ENCODE results near the gene METAP2.

The METAP2 gene

DNA sequence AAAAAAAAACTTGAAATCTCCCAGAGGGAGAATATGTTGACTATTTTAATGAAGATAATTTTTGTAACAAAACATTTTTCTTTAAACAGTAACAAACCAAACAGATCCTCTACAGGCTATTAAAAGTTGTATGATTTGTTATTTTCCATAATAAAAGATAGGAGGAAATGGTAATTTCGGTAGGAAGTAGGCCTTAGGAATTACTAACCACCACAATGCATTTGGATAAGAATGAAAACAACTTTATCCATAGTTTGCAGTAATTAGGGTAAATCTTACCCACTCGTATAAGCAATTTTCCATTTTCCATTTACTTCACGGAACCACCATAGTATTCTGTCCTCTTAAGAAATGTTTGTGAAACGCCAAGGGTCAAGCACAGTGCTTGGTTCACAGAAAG lies 71.4 kb downstream of the METAP2 start:
- TF ChIP-seq, protein P1, sequence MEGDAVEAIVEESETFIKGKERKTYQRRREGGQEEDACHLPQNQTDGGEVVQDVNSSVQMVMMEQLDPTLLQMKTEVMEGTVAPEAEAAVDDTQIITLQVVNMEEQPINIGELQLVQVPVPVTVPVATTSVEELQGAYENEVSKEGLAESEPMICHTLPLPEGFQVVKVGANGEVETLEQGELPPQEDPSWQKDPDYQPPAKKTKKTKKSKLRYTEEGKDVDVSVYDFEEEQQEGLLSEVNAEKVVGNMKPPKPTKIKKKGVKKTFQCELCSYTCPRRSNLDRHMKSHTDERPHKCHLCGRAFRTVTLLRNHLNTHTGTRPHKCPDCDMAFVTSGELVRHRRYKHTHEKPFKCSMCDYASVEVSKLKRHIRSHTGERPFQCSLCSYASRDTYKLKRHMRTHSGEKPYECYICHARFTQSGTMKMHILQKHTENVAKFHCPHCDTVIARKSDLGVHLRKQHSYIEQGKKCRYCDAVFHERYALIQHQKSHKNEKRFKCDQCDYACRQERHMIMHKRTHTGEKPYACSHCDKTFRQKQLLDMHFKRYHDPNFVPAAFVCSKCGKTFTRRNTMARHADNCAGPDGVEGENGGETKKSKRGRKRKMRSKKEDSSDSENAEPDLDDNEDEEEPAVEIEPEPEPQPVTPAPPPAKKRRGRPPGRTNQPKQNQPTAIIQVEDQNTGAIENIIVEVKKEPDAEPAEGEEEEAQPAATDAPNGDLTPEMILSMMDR (IDR thresholded peaks at IDR 0.05) = no peak
- no peak for TF ChIP-seq ZFX (IDR thresholded peaks at IDR 0.05; ENCODE audit: borderline replicate concordance)
- no peak overlapping the region for H3K27ac ChIP-seq

DNA sequence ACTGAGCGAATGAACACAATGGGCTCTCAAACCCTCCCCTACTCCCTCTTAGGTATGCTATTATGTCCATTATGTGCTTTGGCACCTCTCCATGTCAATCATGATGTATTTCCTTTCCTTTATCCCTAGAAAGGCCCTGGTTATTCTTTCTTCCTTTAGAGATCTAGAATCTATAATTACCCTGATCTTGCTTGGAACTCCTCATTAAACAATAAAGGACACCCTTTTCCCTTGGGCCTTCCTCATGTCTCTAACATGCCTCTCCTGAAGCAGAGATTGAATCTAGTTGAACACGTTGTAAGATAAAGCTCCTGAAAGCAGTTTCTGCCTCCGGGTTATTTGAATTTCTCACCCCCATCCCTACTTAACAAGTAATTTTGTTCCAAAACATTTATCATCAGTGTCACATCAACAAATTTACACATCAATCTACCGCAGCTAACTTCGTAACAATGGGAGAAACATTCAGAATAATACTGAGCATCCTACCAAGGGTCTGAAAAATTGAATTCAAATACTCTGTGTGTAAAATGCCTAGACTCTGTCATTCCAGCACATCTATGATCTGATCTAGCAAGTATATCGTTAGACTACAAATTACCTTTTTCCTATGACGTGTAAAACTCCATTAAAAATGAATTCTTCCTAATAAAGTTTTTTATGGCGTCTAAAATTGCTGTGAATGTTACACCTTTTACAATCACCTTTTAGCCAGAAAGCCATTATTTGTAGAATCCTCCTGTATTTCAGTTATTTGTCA lies 72.0 kb downstream of the METAP2 start:
- no peak overlapping the region for H3K27ac ChIP-seq
- no peak for TF ChIP-seq ZFX (IDR thresholded peaks at IDR 0.05; ENCODE audit: borderline replicate concordance)
- TF ChIP-seq, protein P1 (IDR thresholded peaks at IDR 0.05) = no peak

DNA sequence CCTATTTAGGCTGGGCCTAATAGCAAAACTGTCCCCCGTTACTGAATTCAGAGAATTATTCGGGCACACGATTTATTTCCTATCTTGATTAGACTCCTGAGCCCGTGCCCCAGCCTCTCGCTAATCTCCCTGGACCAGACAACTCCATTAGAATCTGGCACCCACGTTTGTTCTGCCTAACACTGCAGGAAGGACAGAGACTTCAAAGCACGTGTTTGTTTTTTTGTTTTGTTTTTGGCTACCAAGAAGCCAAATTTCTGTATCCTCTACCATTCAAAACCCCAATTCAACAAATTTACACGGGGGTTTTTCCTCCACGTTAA lies 72.5 kb downstream of the METAP2 start:
- no peak overlapping the region for H3K27ac ChIP-seq
- TF ChIP-seq, protein P1 (IDR thresholded peaks at IDR 0.05) = no peak

DNA sequence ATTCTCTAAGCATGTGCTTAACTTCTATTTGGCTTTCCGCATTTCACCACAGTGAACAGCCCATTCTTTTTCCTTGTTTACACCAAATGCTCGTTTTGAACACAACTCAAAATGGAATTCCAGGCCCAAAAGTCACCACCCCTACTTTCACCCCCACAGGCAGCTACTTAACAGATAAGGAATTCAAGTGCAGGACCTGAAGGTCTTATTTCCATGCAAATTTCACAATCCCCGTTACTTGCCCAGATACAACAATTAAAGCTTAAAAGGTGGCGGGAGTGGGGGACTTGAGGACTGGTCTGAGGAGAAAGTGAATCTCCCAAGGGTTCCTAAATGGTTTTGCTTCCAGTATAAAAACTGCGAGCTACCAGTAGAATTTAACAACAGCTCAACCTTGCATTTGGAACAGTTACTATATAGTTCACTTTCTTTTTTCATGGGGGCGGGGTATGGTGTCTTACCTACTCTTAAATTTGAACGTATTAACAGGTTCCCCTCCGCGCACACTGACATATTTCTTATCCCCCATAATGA lies 73.6 kb downstream of the METAP2 start:
- TF ChIP-seq, protein P1 (IDR thresholded peaks at IDR 0.05) = no peak
- TF ChIP-seq ZFX (IDR thresholded peaks at IDR 0.05; ENCODE audit: borderline replicate concordance) = no peak

DNA sequence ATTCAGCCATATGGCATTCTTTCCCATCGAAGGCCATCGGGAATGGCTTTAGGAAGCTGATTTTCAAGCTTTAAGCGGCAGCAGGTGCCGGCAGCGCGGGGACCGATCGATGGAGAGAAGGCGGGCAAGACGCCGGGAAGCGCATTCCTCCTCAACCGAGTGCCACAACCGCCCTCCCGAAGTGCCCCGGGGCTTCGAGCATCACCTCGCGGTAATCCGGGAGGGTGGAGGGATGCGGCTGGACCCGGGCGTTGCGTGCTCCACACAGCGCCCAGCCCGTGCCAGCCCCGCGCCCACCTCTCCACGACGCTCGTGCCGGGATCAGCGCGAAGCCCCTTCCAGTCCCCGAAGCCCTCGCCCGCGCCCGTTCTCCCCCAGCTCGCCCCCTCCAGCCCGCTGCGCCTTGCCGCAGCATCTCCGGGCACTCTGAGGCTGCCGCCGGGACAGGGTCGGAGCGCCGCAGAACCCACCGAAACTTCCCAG lies 74.1 kb downstream of the METAP2 start:
- TF ChIP-seq, protein P1 (IDR thresholded peaks at IDR 0.05) = no peak
- no peak for TF ChIP-seq ZFX (IDR thresholded peaks at IDR 0.05; ENCODE audit: borderline replicate concordance)
- no peak overlapping the region for H3K27ac ChIP-seq

More for the DNA sequence above, 73.6 kb downstream of the METAP2 start:
- H3K27ac ChIP-seq = no peak overlapping the region

DNA sequence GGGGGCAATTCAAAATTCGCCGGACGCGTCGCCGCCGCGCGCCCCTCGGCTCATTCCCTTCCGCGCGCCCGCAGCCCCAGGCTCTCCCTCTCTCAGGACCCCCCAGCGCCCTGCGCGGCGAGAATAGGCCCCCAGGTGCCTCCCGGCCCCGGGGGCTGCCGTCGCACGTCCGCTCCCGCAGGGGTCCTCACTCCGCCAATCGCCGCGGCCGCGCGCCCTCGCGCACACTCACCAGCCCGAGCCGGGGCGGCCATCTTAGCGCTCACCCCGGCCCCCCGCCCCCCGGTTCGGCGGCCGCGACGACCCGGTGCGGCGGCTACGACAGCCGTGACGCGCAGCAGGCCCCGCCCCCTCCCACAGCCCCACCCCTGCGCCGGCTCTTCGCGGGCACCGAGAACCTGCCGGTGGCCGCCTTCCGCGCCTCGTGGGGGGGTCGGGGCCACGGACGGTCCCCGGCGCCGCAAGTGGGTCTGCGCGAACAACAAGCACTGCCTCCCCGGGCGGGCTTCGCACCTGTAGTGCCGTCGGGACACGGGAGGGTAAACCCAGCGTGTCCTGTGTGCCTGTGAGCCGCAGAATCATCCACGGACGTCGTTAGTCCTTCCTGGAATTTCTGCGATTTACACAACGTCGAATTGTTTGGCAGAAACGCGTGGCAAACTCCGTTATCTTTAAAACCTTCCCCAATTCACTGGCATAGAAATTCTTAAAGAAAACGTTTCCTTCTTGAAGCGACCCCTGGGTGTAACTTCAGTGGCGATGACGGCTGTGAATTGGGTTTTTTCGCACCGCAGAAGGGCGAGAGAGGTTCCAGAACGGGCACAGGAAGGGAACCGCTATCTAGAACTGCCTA lies 74.8 kb downstream of the METAP2 start:
- TF ChIP-seq, protein P1 (IDR thresholded peaks at IDR 0.05) = no peak
- no peak overlapping the region for H3K27ac ChIP-seq

All from 22Rv1 (cell line).